NCI-H460 (cell line): Measurements from ENCODE around the gene SPATA20. TPM values are rescaled to one million over a fixed set of nuclear protein-coding genes. Genes with fewer than 3 reads are reported as not detected.

Experiments
- DNase-seq: peaks from one replicate; pipeline ENCODE4 v3.0.0-alpha.2; 2016; ENCODE audit warnings: low read depth; ENCODE audit errors: extremely low read depth
- total RNA-seq: library from RNA; depleted of rRNA; stranded (reverse); fragments of >200 nt; shearing (Covaris generic); gene quantifications from 2 replicates; pipeline ENCODE4 v1.2.3, GENCODE V29; 2014; rRNA removed

SPATA20 gene
- total RNA-seq, 1 experiment from 2014 or later, result 73.6 TPM

GRCh38 chr17:50594128-50594823 lies 47.3 kb downstream of the SPATA20 start:
- DNase-seq, result no peak

- DNase-seq, result no peak
Observed at GRCh38 chr17:50594892-50595291, 47.9 kb downstream of the SPATA20 start.

- DNase-seq, result no peak
Observed at GRCh38 chr17:50596191-50597037, 49.4 kb downstream of the SPATA20 start.

- no peak for DNase-seq
Observed at GRCh38 chr17:50598487-50598886, 51.5 kb downstream of the SPATA20 start.

GRCh38 chr17:50599606-50600005 lies 52.6 kb downstream of the SPATA20 start:
- no peak for DNase-seq

GRCh38 chr17:50601823-50602375 lies 54.9 kb downstream of the SPATA20 start:
- DNase-seq, result no peak

- no peak for DNase-seq
Observed at GRCh38 chr17:50602836-50603235, 55.9 kb downstream of the SPATA20 start.

- no peak for DNase-seq
Observed at GRCh38 chr17:50603340-50603739, 56.4 kb downstream of the SPATA20 start.

- no peak for DNase-seq
Observed at GRCh38 chr17:50604513-50604912, 57.5 kb downstream of the SPATA20 start.

- DNase-seq, result no peak
Observed at GRCh38 chr17:50605429-50605828, 58.5 kb downstream of the SPATA20 start.

Other genes starting within 250 kb of the SPATA20 start
- gene XYLT2, start 201.0 kb upstream of the SPATA20 start, total RNA-seq, result 19.6 and 21.0 TPM in 2 replicates
- 61.6 and 66.7 TPM in 2 replicates for gene MRPL27, start 174.0 kb upstream of the SPATA20 start, total RNA-seq
- 8.4 and 14.1 TPM in 2 replicates for gene EME1, start 173.9 kb upstream of the SPATA20 start, total RNA-seq
- gene LRRC59, start 149.7 kb upstream of the SPATA20 start, total RNA-seq, result 165 and 175 TPM in 2 replicates
- 10.4 and 11.7 TPM in 2 replicates for gene ACSF2, start 121.0 kb upstream of the SPATA20 start, total RNA-seq
- not detected in 2 replicates for gene CHAD, start 78.3 kb upstream of the SPATA20 start, total RNA-seq
- gene RSAD1, start 68.3 kb upstream of the SPATA20 start, total RNA-seq, result 28.8 and 33.9 TPM in 2 replicates
- 0.89 and 1.0 TPM in 2 replicates for gene MYCBPAP, start 38.7 kb upstream of the SPATA20 start, total RNA-seq
- 0.02 TPM in 1 of 2 replicates, not detected in the other for gene EPN3, start 14.4 kb upstream of the SPATA20 start, total RNA-seq
- 0.06 and 0.07 TPM in 2 replicates for gene CACNA1G, start 13.5 kb downstream of the SPATA20 start, total RNA-seq
- 74.8 and 93.3 TPM in 2 replicates for gene ABCC3, start 87.7 kb downstream of the SPATA20 start, total RNA-seq
- 48.4 and 54.5 TPM in 2 replicates for gene ANKRD40, start 160.7 kb downstream of the SPATA20 start, total RNA-seq
- 41.6 and 62.2 TPM in 2 replicates for gene LUC7L3, start 172.4 kb downstream of the SPATA20 start, total RNA-seq
- not detected in 2 replicates for gene ANKRD40CL, start 220.3 kb downstream of the SPATA20 start, total RNA-seq